GM23338 (cell line): ENCODE measurements around the gene LAX1. TPM values are rescaled to one million over a fixed set of nuclear protein-coding genes. Genes with fewer than 3 reads are reported as not detected.

Source experiments
- ATAC-seq: fragments of 200-7000 bp; cut with Tn5 transposase; 3 replicates; pipeline ENCODE4 v1.9.1; 2020
- DNase-seq: peaks from one replicate; pipeline ENCODE4 v3.0.0-alpha.2; 2015; ENCODE audit warnings: low spot score
- H2AFZ ChIP-seq: fragments of 200-600 bp; sonication (generic); 2 replicates; pipeline ENCODE4 v1.8.0; 2016; ENCODE audit warnings: antibody characterized with exemption, mild to moderate bottlenecking, moderate library complexity
- H3F3A ChIP-seq: fragments of 200-600 bp; sonication (generic); replicated peaks from 2 replicates; pipeline ENCODE4 v1.8.0; 2017; ENCODE audit warnings: antibody characterized with exemption, mixed run types, low read depth
- H3K27ac ChIP-seq: fragments of 200-600 bp; sonication (generic); 2 replicates; pipeline ENCODE4 v1.6.1; 2016; ENCODE audit warnings: low read depth
- H3K27me3 ChIP-seq: fragments of 200-600 bp; sonication (generic); 2 replicates; pipeline ENCODE4 v1.8.0; 2016; ENCODE audit warnings: mild to moderate bottlenecking, mixed run types, moderate library complexity; ENCODE audit not compliant: insufficient read depth
- H3K36me3 ChIP-seq: fragments of 200-600 bp; sonication (generic); 2 replicates; pipeline ENCODE4 v1.8.0; 2016; ENCODE audit warnings: mild to moderate bottlenecking; ENCODE audit not compliant: insufficient read depth
- H3K4me1 ChIP-seq: fragments of 200-600 bp; sonication (generic); 2 replicates; pipeline ENCODE4 v1.8.0; 2016; ENCODE audit warnings: mild to moderate bottlenecking, moderate library complexity; ENCODE audit not compliant: insufficient read depth
- H3K4me2 ChIP-seq: fragments of 200-600 bp; sonication (generic); 2 replicates; pipeline ENCODE4 v1.7.1; 2017; ENCODE audit warnings: mixed run types
- H3K4me3 ChIP-seq: fragments of 200-600 bp; sonication (generic); 2 replicates; pipeline ENCODE4 v1.6.1; 2016; ENCODE audit warnings: mixed run types
- H3K79me2 ChIP-seq: fragments of 200-600 bp; sonication (generic); replicated peaks from 2 replicates; pipeline ENCODE4 v1.8.0; 2017; ENCODE audit warnings: mild to moderate bottlenecking; ENCODE audit not compliant: insufficient read depth
- H3K9me2 ChIP-seq: fragments of 200-600 bp; sonication (generic); 2 replicates; pipeline ENCODE4 v1.8.0; 2017; ENCODE audit not compliant: insufficient read depth
- H4K20me1 ChIP-seq: fragments of 200-600 bp; sonication (generic); replicated peaks from 2 replicates; pipeline ENCODE4 v1.8.0; 2017; ENCODE audit warnings: mild to moderate bottlenecking; ENCODE audit not compliant: insufficient read depth
- H3K27ac Mint-ChIP-seq: 2 replicates; pipeline ENCODE4 v1.8.0; 2020; ENCODE audit warnings: inconsistent platforms, mild to moderate bottlenecking, moderate library complexity, mixed read lengths
- H3K27me3 Mint-ChIP-seq: 3 replicates; pipeline ENCODE4 v1.8.0; 2022; ENCODE audit warnings: low read depth, mild to moderate bottlenecking, moderate library complexity, mixed read lengths, inconsistent platforms; ENCODE audit not compliant: insufficient read depth, poor library complexity
- H3K36me3 Mint-ChIP-seq: 3 replicates; pipeline ENCODE4 v1.8.0; 2021; ENCODE audit warnings: low read depth, mild to moderate bottlenecking, inconsistent platforms, moderate library complexity, mixed read lengths
- H3K4me1 Mint-ChIP-seq: 3 replicates; pipeline ENCODE4 v1.8.0; 2020; ENCODE audit warnings: mild to moderate bottlenecking, inconsistent platforms, mixed read lengths
- H3K4me3 Mint-ChIP-seq: 3 replicates; pipeline ENCODE4 v1.8.0; 2021; ENCODE audit warnings: moderate library complexity, mild to moderate bottlenecking, inconsistent platforms, mixed read lengths
- H3K9me3 Mint-ChIP-seq: 3 replicates; pipeline ENCODE4 v1.8.0; 2020; ENCODE audit warnings: moderate library complexity, mild to moderate bottlenecking, inconsistent platforms, mixed read lengths
- CREB1 ChIP-seq: fragments of 250-450 bp; sonication (Bioruptor Pico); IDR thresholded peaks from 2 replicates; pipeline ENCODE4 v1.5.0; 2020; ENCODE audit warnings: low read depth, mild to moderate bottlenecking, moderate library complexity
- CTCF ChIP-seq, 2 experiments: fragments of 200-600 bp in 1 of 2; sonication (generic) in 1 of 2; conservative IDR thresholded peaks; 2 replicates each; pipeline versions ENCODE4 v1.5.1 to v1.6.1; 2016 to 2017; ENCODE audit warnings: antibody characterized with exemption in 2 of 2, low read depth in 2 of 2, mild to moderate bottlenecking in 2 of 2, moderate library complexity in 1 of 2
- ETS1 ChIP-seq: IDR thresholded peaks from 2 replicates; pipeline ENCODE4 v1.6.1; 2016; ENCODE audit warnings: antibody characterized with exemption
- EZH2 ChIP-seq: fragments of 200-600 bp; sonication (generic); IDR thresholded peaks from one replicate; pipeline ENCODE4 v1.8.0; 2017; ENCODE audit warnings: antibody characterized with exemption, mild to moderate bottlenecking, low read depth; ENCODE audit not compliant: unreplicated experiment
- EZH2phosphoT487 ChIP-seq: fragments of 200-600 bp; sonication (generic); IDR thresholded peaks from one replicate; pipeline ENCODE4 v1.8.1; 2018; ENCODE audit warnings: antibody characterized with exemption; ENCODE audit not compliant: unreplicated experiment
- JUNB ChIP-seq: IDR thresholded peaks from one replicate; pipeline ENCODE4 v1.6.1; 2016; ENCODE audit warnings: antibody characterized with exemption; ENCODE audit not compliant: unreplicated experiment
- NANOG ChIP-seq: IDR thresholded peaks from 2 replicates; pipeline ENCODE4 v1.6.1; 2016; ENCODE audit warnings: antibody characterized with exemption, borderline replicate concordance
- POLR2AphosphoS5 ChIP-seq: IDR thresholded peaks from 2 replicates; pipeline ENCODE4 v1.6.1; 2016; ENCODE audit warnings: antibody characterized with exemption, low read depth
- REST ChIP-seq: IDR thresholded peaks from one replicate; pipeline ENCODE4 v1.6.1; 2018; ENCODE audit warnings: antibody characterized with exemption; ENCODE audit not compliant: unreplicated experiment
- STAT1 ChIP-seq: IDR thresholded peaks from one replicate; pipeline ENCODE4 v1.6.1; 2016; ENCODE audit warnings: antibody characterized with exemption; ENCODE audit not compliant: unreplicated experiment
- ZNF114 ChIP-seq: fragments of 250-450 bp; sonication (Bioruptor Pico); IDR thresholded peaks from 2 replicates; pipeline ENCODE4 v1.5.0; 2020; ENCODE audit warnings: mild to moderate bottlenecking, moderate library complexity
- ZNF331 ChIP-seq: fragments of 250-450 bp; sonication (Bioruptor Pico); IDR thresholded peaks from 2 replicates; pipeline ENCODE4 v1.5.0; 2020; ENCODE audit warnings: low read depth, mild to moderate bottlenecking, moderate library complexity
- ZNF462 ChIP-seq: fragments of 250-450 bp; sonication (Bioruptor Pico); IDR thresholded peaks from 2 replicates; pipeline ENCODE4 v1.5.0; 2020; ENCODE audit warnings: mild to moderate bottlenecking, moderate library complexity
- polyA plus RNA-seq: library from polyadenylated mRNA; unstranded; fragments of >200 nt; fragmentation: Nextera tagmentation; extraction: Ambion mirVana; gene quantifications from 2 replicates; pipeline ENCODE4 v1.2.1, GENCODE V29; 2016
- total RNA-seq: library from RNA; depleted of rRNA; stranded (reverse); fragments of >200 nt; shearing (Covaris generic); gene quantifications from 2 replicates; pipeline ENCODE4 v1.2.3, GENCODE V29; 2014

Gene LAX1
- total and polyA plus RNA-seq, 2 experiments from 2014 or later = not detected

- ATAC-seq (no peak), DNase-seq (no peak)
- Histone ChIP-seq H3K4me3 (no peak overlapping the region), H3K9me2 (no peaks in the 10 kb centered on the region), H3K4me1 (no peaks in the 10 kb centered on the region), H2AFZ (no peak overlapping the region), H3K27me3 (no peaks in the 10 kb centered on the region), H3K4me2 (no peak overlapping the region), H3F3A (no peaks in the 10 kb centered on the region), H3K27ac (no peak overlapping the region), H4K20me1 (no peaks in the 10 kb centered on the region), H3K79me2 (no peaks in the 10 kb centered on the region), H3K36me3 (no peaks in the 10 kb centered on the region; the same call in 1 of the 2 replicates)
- no peaks in the 10 kb centered on the region for H3K9me3 Mint-ChIP-seq
- peaks cover 11% of the 10 kb centered on the region; the same call in 2 of the 3 replicates for H3K36me3 Mint-ChIP-seq
- no peak overlapping the region for H3K4me3 Mint-ChIP-seq
- no peak for TF ChIP-seq EZH2
- no peak for TF ChIP-seq ETS1
- no peak for TF ChIP-seq POLR2AphosphoS5
- TF ChIP-seq CREB1 (CRISPR knock-in tag) = no peak
- TF ChIP-seq REST = no peak
- no peak for TF ChIP-seq ZNF114 (CRISPR knock-in tag)
- no peak for TF ChIP-seq ZNF462 (CRISPR knock-in tag)
- no peak for TF ChIP-seq EZH2phosphoT487
- no peak for TF ChIP-seq JUNB
- TF ChIP-seq ZNF331 (CRISPR knock-in tag) = no peak
- TF ChIP-seq CTCF (conservative IDR thresholded peaks at IDR 0.05; ENCODE audit: low read depth in 2 of 2) = no peak
- TF ChIP-seq STAT1 = no peak
- TF ChIP-seq NANOG = no peak
- no peaks in the 10 kb centered on the region for H3K27me3 Mint-ChIP-seq
- H3K4me1 Mint-ChIP-seq = no peaks in the 10 kb centered on the region
- H3K27ac Mint-ChIP-seq = no peak overlapping the region
Measured at GRCh38 chr1:203722909-203723308, 42.1 kb upstream of the LAX1 start.
